ENCODE measurements around the gene BLVRB. TPM values are rescaled to one million over a fixed set of nuclear protein-coding genes. Genes with fewer than 3 reads are reported as not detected.

Gene BLVRB
- total RNA-seq, 2 experiments from 2014 or later, result 4.3 to 5.2 TPM

- CTCF ChIA-PET, result no interaction called here
- DNase-seq (no peak), ATAC-seq (ENCODE audit: poor library complexity) (no peak)
- Histone ChIP-seq H3K4me1 (ENCODE audit: insufficient read depth, low read length) (peaks cover 12% of the 10 kb centered on the region), H3K27ac (ENCODE audit: low read depth in 1 of 2, low read length in 2 of 2) (no peak overlapping the region), H3K36me3 (ENCODE audit: insufficient read depth, low read length) (no peaks in the 10 kb centered on the region), H3K9me3 (ENCODE audit: control insufficient read depth in 1 of 2, insufficient read depth in 1 of 2, low read length in 2 of 2) (no peaks in the 10 kb centered on the region), H3K4me3 (ENCODE audit: low read length) (no peak overlapping the region), H3K27me3 (ENCODE audit: control insufficient read depth in 1 of 2, insufficient read depth in 2 of 2, low read length in 2 of 2) (no peaks in the 10 kb centered on the region)
- intact Hi-C loops (cut with DNase I, micrococcal nuclease), result loop anchor here (10.0 kb wide), 2 partner anchors 55 to 295 kb away; partner anchors contain the start of genes ACTMAP (in 1 of the 2) and SNRPA (in 1 of the 2)
- Mint-ChIP-seq H3K36me3 (ENCODE audit: low read depth) (no peaks in the 10 kb centered on the region), H3K27ac (no peak overlapping the region), H3K4me1 (ENCODE audit: low read depth) (peaks cover 14% of the 10 kb centered on the region), H3K4me3 (no peak overlapping the region), H3K27me3 (no peaks in the 10 kb centered on the region), H3K9me3 (no peaks in the 10 kb centered on the region)
- POLR2A ChIA-PET, result no interaction called here
- no peak for TF ChIP-seq CTCF (IDR thresholded peaks at IDR 0.05)
Measured at GRCh38 chr19:40460185-40460584, 5.4 kb downstream of the BLVRB start.

GRCh38 chr19:40458597-40458974 lies 7.0 kb downstream of the BLVRB start:
- Mint-ChIP-seq H3K36me3 (ENCODE audit: low read depth) (no peaks in the 10 kb centered on the region), H3K4me3 (no peak overlapping the region), H3K9me3 (no peaks in the 10 kb centered on the region), H3K27ac (no peak overlapping the region), H3K27me3 (no peaks in the 10 kb centered on the region), H3K4me1 (ENCODE audit: low read depth) (peaks cover 4% of the 10 kb centered on the region)
- DNase-seq (no peak), ATAC-seq (ENCODE audit: poor library complexity) (no peak)
- no peaks in the 10 kb centered on the region for H3K4me1 ChIP-seq (ENCODE audit: insufficient read depth, low read length)
- H3K9me3 ChIP-seq (ENCODE audit: control insufficient read depth in 1 of 2, insufficient read depth in 1 of 2, low read length in 2 of 2), result no peaks in the 10 kb centered on the region
- intact Hi-C loops (cut with DNase I, micrococcal nuclease), result no loop called here
- ChIA-PET CTCF (no interaction called here), POLR2A (no interaction called here)
- TF ChIP-seq CTCF (IDR thresholded peaks at IDR 0.05), result no peak
- H3K27ac ChIP-seq (ENCODE audit: low read depth in 1 of 2, low read length in 2 of 2), result no peak overlapping the region
- no peaks in the 10 kb centered on the region for H3K36me3 ChIP-seq (ENCODE audit: insufficient read depth, low read length)
- H3K4me3 ChIP-seq (ENCODE audit: low read length), result no peak overlapping the region
- H3K27me3 ChIP-seq (ENCODE audit: control insufficient read depth in 1 of 2, insufficient read depth in 2 of 2, low read length in 2 of 2), result no peaks in the 10 kb centered on the region

- H3K27ac Mint-ChIP-seq, result no peak overlapping the region
- H3K36me3 Mint-ChIP-seq (ENCODE audit: low read depth), result no peaks in the 10 kb centered on the region
- H3K9me3 ChIP-seq (ENCODE audit: control insufficient read depth in 1 of 2, insufficient read depth in 1 of 2, low read length in 2 of 2), result no peaks in the 10 kb centered on the region
- intact Hi-C loops (cut with DNase I, micrococcal nuclease), result no loop called here
- H3K4me3 Mint-ChIP-seq, result no peak overlapping the region
- H3K9me3 Mint-ChIP-seq, result no peaks in the 10 kb centered on the region
- H3K27ac ChIP-seq (ENCODE audit: low read depth in 1 of 2, low read length in 2 of 2), result no peak overlapping the region
- H3K4me3 ChIP-seq (ENCODE audit: low read length), result no peak overlapping the region
- ATAC-seq (ENCODE audit: poor library complexity) (no peak), DNase-seq (no peak)
- CTCF ChIA-PET, result no interaction called here
- no peaks in the 10 kb centered on the region for H3K36me3 ChIP-seq (ENCODE audit: insufficient read depth, low read length)
- no peaks in the 10 kb centered on the region for H3K27me3 Mint-ChIP-seq
- H3K4me1 Mint-ChIP-seq (ENCODE audit: low read depth), result peaks cover 3% of the 10 kb centered on the region
- H3K4me1 ChIP-seq (ENCODE audit: insufficient read depth, low read length), result no peaks in the 10 kb centered on the region
- POLR2A ChIA-PET, result no interaction called here
- no peaks in the 10 kb centered on the region for H3K27me3 ChIP-seq (ENCODE audit: control insufficient read depth in 1 of 2, insufficient read depth in 2 of 2, low read length in 2 of 2)
- TF ChIP-seq CTCF (IDR thresholded peaks at IDR 0.05), result no peak
Measured at GRCh38 chr19:40457953-40458596, 7.5 kb downstream of the BLVRB start.

Data from CD4-positive, alpha-beta T cell (primary cell).